D721Med (cell line): Measurements from ENCODE around the gene SPTBN5.

ENCODE experiments used
- DNase-seq: peaks from one replicate; pipeline ENCODE4 v3.0.0; 2011; ENCODE audit warnings: low spot score; ENCODE audit not compliant: insufficient read length
- FAIRE-seq: peaks from 2 replicates; lab custom pipeline; 2011; peaks lifted over from hg19 to GRCh38; lab: Jason Lieb, UNC
- CTCF ChIP-seq: IDR thresholded peaks from 2 replicates; pipeline ENCODE4 v1.5.1; 2012; ENCODE audit warnings: mild to moderate bottlenecking, control low read depth; ENCODE audit not compliant: insufficient read depth; ENCODE audit errors: missing control alignments

SPTBN5 gene

DNA sequence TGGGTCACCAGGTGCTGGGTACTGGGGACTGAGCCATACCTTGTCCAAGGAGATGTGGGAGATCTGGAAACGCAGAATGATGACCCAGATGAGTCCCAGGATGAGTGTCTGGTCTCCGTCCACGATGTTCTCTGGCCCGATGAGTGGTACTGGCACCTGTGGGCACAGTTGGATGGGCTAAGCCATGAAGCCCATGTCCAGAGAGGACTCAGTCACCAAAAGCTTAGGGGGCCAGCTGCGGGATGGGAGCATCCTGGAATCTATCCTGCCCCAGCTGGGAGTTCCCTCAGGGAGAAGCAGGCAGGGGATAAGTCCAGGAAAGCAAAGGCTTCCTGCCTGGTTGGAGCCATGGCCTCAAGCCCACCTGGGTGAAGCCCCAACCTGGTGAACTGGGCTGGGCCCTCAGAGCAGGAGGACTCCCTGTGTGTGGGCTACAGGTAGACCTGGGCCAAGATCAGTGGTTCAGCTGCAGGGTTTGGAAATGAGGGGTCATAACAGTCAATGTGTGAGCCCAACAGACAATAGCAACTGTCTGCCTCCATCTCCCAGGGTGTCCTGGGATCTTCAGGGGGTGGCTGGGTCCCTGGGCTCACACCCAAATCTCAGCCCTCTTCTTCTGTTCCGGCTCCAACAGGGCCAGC, 3.7 kb downstream of the SPTBN5 start:
- TF ChIP-seq CTCF = no peak
- FAIRE-seq (no peak), DNase-seq (no peak)

GRCh38 chr15:41888662-41889253, 5.1 kb downstream of the SPTBN5 start:
- FAIRE-seq (no peak), DNase-seq (no peak)
- TF ChIP-seq CTCF = no peak

- DNase-seq = no peak
- TF ChIP-seq CTCF = no peak
- no peak for FAIRE-seq
These were observed 6.0 kb downstream of the SPTBN5 start for GRCh38 chr15:41887893-41888292.

GRCh38 chr15:41887161-41887560, 6.7 kb downstream of the SPTBN5 start:
- no peak for TF ChIP-seq CTCF
- no peak for DNase-seq
- no peak for FAIRE-seq

DNA sequence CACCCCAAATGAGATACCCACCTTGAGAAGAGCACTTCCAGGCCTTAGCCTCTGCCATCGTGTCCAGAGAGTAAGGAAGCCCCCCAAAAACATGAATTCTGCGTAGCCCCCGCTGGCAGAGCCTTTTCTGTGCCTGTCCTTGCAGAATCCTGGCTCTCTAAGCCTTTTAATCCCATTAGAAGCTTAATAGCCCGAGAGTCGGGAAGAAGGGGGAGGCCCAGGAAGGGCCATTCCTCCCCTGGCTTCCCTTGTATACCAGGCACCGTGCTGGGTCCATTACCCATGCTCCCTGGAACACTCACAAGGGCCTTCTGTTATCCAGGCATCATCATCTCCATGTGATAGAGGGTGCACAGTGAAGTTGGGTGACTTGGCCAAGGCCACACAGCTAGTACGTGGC, 7.1 kb downstream of the SPTBN5 start:
- DNase-seq (peak; percentile 98), FAIRE-seq (no peak)
- no peak for TF ChIP-seq CTCF

GRCh38 chr15:41885841-41886240, 8.0 kb downstream of the SPTBN5 start:
- DNase-seq = no peak
- no peak for TF ChIP-seq CTCF
- FAIRE-seq = no peak

DNA sequence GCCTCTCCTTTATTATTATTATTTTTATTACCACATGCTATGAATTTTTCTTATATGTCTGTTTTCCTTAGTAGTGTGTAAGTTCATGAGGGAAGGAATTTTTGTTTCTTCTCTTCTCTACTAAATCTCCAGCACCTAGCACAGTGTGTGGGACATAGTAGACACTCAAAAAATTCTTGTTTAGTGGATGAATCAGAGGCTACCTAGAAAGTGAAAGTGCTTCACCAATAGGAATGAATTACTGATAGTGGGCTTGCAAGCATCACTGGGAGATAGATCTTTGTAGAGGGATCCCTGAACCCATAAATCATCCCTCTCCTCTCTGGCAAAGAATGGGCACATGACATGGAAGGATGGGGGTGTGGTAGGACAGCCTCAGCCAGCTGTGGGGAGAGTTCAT, 8.5 kb downstream of the SPTBN5 start:
- DNase-seq = no peak
- no peak for TF ChIP-seq CTCF
- no peak for FAIRE-seq
